Ascending aorta (tissue), 2 donors: ENCODE data around the gene TSPEAR. TPM values are rescaled to one million over a fixed set of nuclear protein-coding genes. Genes with fewer than 3 reads are reported as not detected.
A peak's percentile ranks its signal among the peaks of the same experiment; 100 is the strongest.

Experiments used
- DNase-seq, 2 donors: peaks; one replicate each; pipeline ENCODE4 v3.0.0-alpha.2; 2019; ENCODE audit warnings: low spot score in 2 of 2
- H3K27ac ChIP-seq, 2 donors: fragments of 200-600 bp; sonication (generic); one replicate each; pipeline ENCODE4 v1.5.1; 2016 to 2017; ENCODE audit warnings: mild to moderate bottlenecking in 1 of 2
- H3K27me3 ChIP-seq: fragments of 200-600 bp; sonication (generic); one replicate; pipeline ENCODE4 v1.5.1; 2017
- H3K36me3 ChIP-seq, 2 donors: fragments of 200-600 bp; sonication (generic); one replicate each; pipeline ENCODE4 v1.5.1; 2016
- H3K4me1 ChIP-seq, 2 donors: fragments of 200-600 bp; sonication (generic); one replicate each; pipeline ENCODE4 v1.5.1; 2016 to 2017; ENCODE audit warnings: mild to moderate bottlenecking in 1 of 2
- H3K4me3 ChIP-seq, 2 donors: fragments of 200-600 bp; sonication (generic); one replicate each; pipeline ENCODE4 v1.5.1; 2016 to 2017; ENCODE audit warnings: mild to moderate bottlenecking in 1 of 2
- H3K9me3 ChIP-seq, 2 donors: fragments of 200-600 bp; sonication (generic); one replicate each; pipeline ENCODE4 v1.5.1; 2016
- intact Hi-C: fragments of 100-400 bp; cut with DNase I; formaldehyde crosslinking; loops from one replicate; pipeline ENCODE4 v1.15.1; 2023
- total RNA-seq: library from RNA; depleted of rRNA; stranded (reverse); fragments of >200 nt; gene quantifications from one replicate; pipeline ENCODE4 v1.1.0, GENCODE V29; 2016
- TF ChIP-seq, protein P1 (sequence below), 3 experiments: fragments of 200-600 bp in 2 of 3; fragments of 450-650 bp in 1 of 3; sonication (generic) in 2 of 3; IDR thresholded peaks; one replicate each; pipeline ENCODE4 v1.5.1; 2016 to 2019; ENCODE audit warnings: antibody characterized with exemption in 3 of 3, mild to moderate bottlenecking in 1 of 3, moderate library complexity in 1 of 3

The TSPEAR gene
- total RNA-seq, 1 donor from 2014 or later: not detected

DNA sequence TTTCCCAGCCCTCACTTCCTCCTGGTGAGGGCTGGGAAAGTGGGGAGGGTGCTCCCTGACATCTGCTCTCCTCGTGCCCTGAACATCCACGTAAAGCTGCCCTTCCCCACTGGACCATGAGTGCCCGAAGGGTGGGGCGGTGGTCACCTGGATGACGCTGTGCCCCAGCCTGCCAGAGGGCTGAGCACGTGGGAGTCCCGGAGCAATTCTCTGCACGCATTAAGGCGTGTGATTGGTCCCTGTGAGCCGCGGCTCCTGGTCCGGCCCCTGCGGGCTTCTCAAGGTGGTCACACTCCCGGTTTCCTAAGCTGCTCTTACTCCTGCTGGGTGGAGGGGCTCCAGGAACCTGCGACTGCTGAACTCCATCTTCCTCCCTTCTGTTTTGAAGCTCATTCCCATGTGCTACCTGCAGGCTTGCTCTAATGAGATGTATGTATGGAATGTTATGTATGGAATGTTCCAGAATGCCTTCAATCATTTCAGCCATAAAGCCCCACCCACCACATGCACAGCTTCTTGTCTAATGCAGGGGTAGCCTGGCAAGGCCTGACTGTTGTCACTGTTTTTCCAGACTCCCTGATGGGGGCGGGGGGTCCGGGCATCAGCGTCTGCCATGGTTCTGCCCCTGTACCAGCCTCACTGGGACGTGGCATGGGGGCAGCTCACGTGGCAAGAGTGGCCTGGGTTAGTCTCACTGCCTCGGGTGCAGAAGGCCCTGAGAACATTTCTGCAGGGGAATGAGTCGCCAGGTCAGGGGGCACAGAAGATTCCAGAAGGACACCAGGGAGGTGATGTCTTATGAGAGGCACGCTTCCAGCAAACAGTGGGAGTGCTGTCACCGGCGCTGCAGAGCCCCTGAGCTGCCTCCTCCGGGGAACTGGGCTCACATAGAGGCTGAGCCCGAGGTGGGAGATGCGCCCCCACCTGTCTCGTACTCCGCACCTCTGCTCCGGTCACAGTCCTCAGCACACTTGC lies 190.8 kb downstream of the TSPEAR start:
- TF ChIP-seq, protein P1, sequence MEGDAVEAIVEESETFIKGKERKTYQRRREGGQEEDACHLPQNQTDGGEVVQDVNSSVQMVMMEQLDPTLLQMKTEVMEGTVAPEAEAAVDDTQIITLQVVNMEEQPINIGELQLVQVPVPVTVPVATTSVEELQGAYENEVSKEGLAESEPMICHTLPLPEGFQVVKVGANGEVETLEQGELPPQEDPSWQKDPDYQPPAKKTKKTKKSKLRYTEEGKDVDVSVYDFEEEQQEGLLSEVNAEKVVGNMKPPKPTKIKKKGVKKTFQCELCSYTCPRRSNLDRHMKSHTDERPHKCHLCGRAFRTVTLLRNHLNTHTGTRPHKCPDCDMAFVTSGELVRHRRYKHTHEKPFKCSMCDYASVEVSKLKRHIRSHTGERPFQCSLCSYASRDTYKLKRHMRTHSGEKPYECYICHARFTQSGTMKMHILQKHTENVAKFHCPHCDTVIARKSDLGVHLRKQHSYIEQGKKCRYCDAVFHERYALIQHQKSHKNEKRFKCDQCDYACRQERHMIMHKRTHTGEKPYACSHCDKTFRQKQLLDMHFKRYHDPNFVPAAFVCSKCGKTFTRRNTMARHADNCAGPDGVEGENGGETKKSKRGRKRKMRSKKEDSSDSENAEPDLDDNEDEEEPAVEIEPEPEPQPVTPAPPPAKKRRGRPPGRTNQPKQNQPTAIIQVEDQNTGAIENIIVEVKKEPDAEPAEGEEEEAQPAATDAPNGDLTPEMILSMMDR (IDR thresholded peaks at IDR 0.05): no peak
- Histone ChIP-seq H3K9me3 (no peaks in the 10 kb centered on the region), H3K27me3 (no peaks in the 10 kb centered on the region), H3K4me3 (no peak overlapping the region), H3K27ac (no peak overlapping the region), H3K4me1 (no peaks in the 10 kb centered on the region), H3K36me3 (no peaks in the 10 kb centered on the region)
- intact Hi-C loops: no loop called here
- peak in 1 of 2 donors; percentile 40 for DNase-seq

DNA sequence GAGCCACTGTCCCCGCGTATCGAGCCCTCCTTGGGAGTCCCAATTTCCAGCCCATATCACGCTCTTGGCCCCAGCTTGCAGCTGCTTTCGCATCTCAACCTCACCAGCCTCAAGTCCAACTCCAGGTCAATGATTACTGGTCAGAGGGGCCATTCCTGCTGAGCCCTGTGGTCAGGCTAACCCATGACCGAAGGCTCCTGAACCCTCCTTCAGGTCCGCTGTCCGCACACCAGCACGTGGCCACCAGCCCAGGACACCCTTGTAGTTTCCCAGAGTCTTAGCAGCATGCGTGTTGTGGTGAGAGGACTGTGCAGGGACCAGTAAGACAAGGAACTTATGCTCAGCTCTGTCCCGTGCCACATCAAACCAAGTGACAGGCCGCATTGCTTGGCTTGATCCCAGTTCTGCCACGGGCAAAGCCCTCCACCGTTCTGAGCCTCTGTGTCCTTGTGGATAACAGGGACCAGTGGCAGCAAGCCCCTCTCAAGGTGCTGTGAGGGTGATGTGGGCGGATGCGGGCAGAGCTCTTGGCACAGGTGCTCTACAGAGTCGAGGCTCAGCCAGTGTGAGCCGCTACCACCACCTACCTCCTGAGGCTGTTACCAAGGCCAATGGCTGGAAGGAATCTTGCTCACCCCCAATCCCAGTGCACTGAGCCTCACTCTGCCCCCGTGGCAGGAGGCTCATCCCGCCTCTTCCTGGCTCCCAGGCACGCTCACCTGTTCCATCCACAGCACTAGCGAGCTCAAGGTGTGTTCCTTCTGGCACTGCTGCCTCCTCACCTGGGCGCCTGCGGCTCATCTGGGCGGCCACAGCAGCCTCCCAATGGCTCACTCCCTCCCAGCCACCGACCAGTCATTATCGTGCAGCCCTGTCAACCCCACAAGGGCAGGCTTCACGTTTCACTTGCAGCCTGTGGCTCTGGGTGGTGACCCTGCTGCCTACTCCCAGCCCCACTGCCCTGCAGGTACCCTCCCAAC lies 191.7 kb downstream of the TSPEAR start:
- Histone ChIP-seq H3K36me3 (no peaks in the 10 kb centered on the region), H3K4me3 (no peak overlapping the region), H3K9me3 (no peaks in the 10 kb centered on the region), H3K27ac (no peak overlapping the region), H3K4me1 (no peaks in the 10 kb centered on the region), H3K27me3 (no peaks in the 10 kb centered on the region)
- no peak for DNase-seq
- intact Hi-C loops: no loop called here
- TF ChIP-seq, protein P1 (IDR thresholded peaks at IDR 0.05): no peak

DNA sequence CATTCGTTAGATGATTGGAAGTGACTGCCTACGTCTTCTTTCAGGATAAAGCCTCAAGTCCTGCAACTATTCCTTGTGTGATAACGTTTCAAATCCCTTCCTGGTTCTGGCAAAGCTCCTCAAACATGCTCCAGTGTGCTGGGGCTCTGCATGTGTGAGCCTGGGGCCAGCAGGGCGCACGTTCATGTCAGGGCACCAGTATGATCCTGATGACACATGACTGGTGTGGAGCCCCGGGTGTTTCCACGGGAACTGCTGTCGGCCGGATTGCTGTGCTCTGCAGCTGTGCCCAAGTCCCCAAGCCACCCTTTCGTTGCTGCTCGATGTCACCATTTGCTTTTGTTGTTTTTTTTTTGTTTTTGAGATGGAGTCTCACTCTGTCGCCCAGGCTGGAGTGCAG lies 192.7 kb downstream of the TSPEAR start:
- H3K9me3 ChIP-seq: no peaks in the 10 kb centered on the region
- H3K27me3 ChIP-seq: no peaks in the 10 kb centered on the region
- DNase-seq: no peak
- intact Hi-C loops: no loop called here
- H3K4me3 ChIP-seq: no peak overlapping the region
- H3K4me1 ChIP-seq: no peaks in the 10 kb centered on the region
- TF ChIP-seq, protein P1 (IDR thresholded peaks at IDR 0.05): no peak
- H3K36me3 ChIP-seq: no peaks in the 10 kb centered on the region
- no peak overlapping the region for H3K27ac ChIP-seq

DNA sequence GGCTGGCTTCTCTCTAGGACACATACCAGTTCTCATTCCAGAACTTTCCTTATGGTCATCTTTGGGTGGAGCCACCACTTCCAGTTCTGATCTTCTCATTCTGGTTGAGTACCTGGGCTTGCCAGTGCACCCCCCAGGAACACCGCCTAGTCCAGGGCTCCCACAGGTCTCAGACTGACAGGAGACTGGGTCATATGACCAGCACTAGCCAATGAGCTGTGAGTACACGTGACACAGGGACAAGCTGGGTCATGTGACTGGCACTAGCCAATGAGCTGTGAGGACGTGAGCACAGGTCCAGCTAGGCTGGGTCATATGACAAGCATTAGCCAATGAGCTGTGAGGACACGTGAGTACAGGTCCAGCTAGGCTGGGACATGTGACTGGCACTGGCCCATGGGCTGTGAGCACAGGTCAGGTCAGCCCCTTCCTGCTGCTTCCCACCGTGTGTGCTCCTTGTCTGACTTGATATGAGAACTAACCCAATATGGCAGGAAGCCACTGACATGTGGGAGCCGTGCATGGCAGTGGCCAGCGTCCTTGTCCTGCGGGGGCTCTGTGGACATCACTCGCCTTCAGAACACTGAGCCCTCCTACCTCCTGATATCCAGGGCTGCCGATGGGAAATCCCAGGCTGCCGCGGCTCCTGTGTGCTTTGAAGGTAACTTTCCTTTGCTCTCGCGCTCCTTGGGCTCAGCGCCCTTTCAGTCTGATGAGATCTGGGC lies 194.0 kb downstream of the TSPEAR start:
- intact Hi-C loops: no loop called here
- H3K27me3 ChIP-seq: no peaks in the 10 kb centered on the region

More for the DNA sequence above, 194.0 kb downstream of the TSPEAR start:
- Histone ChIP-seq H3K36me3 (no peaks in the 10 kb centered on the region), H3K4me3 (no peak overlapping the region), H3K4me1 (no peaks in the 10 kb centered on the region), H3K9me3 (no peaks in the 10 kb centered on the region), H3K27ac (no peak overlapping the region)
- TF ChIP-seq, protein P1 (IDR thresholded peaks at IDR 0.05): no peak
- DNase-seq: no peak
